GM06990 (cell line): ENCODE data around the gene LHX8.

Experiments
- DNase-seq: peaks from one replicate; pipeline ENCODE4 v3.0.0-alpha.2; 2011; ENCODE audit not compliant: insufficient read length; ENCODE audit errors: extremely low read depth
- H3K27me3 ChIP-seq: replicated peaks from 2 replicates; pipeline ENCODE4 v1.6.0; 2011; ENCODE audit warnings: low read length; ENCODE audit not compliant: control insufficient read depth, insufficient read depth
- H3K36me3 ChIP-seq: 2 replicates; pipeline ENCODE4 v1.5.1; 2011; ENCODE audit warnings: low read length; ENCODE audit not compliant: control insufficient read depth, insufficient read depth
- H3K4me3 ChIP-seq: replicated peaks from 2 replicates; pipeline ENCODE4 v1.5.1; 2011; ENCODE audit warnings: low read depth, mild to moderate bottlenecking, control low read depth, low read length
- CTCF ChIP-seq: IDR thresholded peaks from 2 replicates; pipeline ENCODE4 v1.5.1; 2011; ENCODE audit warnings: low read length, control low read depth, mild to moderate bottlenecking, inconsistent platforms; ENCODE audit not compliant: insufficient read depth, poor library complexity, severe bottlenecking

LHX8 gene

DNA sequence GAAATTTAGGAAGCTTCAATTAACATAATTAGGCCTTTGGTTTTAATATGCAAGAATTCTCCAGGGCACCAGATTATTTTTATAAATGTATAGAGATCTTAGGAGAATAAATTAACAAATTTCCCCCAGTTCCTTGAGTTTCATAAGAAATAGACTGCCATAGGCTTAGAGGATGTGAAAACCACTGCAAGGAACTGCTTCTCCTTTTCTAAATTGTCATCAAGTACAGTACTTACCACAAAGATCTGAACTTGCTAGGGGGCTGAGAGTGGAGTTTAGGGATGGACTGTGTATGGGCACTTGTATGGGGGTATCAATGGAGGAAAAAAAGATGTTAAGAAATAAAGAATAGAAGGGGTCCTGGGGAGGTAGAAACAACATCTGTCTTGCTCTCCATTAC, 31.1 kb downstream of the LHX8 start:
- H3K27me3 ChIP-seq, result no peaks in the 10 kb centered on the region
- H3K36me3 ChIP-seq, result no peaks in the 10 kb centered on the region
- no peak for TF ChIP-seq CTCF
- DNase-seq, result no peak
- H3K4me3 ChIP-seq, result no peak overlapping the region

DNA sequence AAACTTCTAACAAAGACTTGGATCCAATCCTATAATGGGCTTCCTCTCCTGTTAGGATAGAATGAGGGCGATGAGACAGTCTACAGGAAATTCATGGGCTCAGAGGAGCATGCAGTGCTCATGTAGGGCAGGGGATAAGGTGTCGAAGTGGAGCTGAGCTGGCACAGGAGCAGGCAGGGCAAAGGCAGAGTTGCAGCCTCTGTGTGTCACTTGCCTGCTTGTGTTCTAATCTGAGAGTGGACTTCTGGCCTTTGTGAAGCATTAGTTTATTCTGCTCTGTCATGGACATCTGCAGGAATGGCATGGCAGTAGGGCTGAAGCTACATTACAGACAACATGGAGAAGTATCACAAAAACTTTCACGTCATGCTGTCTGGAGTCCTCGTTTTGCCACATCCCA, 32.6 kb downstream of the LHX8 start:
- Histone ChIP-seq H3K4me3 (no peak overlapping the region), H3K27me3 (no peaks in the 10 kb centered on the region), H3K36me3 (no peaks in the 10 kb centered on the region)
- TF ChIP-seq CTCF, result no peak
- DNase-seq, result no peak

DNA sequence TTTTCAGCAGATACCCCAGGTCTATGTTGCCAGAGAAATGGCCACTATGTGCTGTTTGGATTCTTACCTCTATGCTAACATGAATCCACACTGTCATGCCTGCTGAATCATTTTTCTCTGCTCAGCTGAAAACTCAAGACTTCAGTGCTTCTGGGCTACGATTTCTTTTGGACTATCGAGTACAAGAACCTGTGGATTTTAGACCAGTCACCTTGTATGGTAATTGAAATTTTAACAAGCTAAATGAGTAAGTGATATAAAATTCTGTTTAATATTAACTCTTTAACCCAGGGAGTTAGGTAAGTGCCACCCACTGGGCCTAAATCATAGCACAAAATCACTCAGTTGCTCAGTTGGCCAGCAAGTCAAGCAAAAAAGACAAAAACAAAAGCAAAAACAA, 35.8 kb downstream of the LHX8 start:
- DNase-seq, result no peak
- no peaks in the 10 kb centered on the region for H3K36me3 ChIP-seq
- H3K27me3 ChIP-seq, result no peaks in the 10 kb centered on the region
- H3K4me3 ChIP-seq, result no peak overlapping the region
- no peak for TF ChIP-seq CTCF

GRCh38 chr1:75170981-75171380, 36.8 kb downstream of the LHX8 start:
- no peaks in the 10 kb centered on the region for H3K36me3 ChIP-seq
- H3K27me3 ChIP-seq, result no peaks in the 10 kb centered on the region
- no peak overlapping the region for H3K4me3 ChIP-seq
- TF ChIP-seq CTCF, result no peak
- no peak for DNase-seq

DNA sequence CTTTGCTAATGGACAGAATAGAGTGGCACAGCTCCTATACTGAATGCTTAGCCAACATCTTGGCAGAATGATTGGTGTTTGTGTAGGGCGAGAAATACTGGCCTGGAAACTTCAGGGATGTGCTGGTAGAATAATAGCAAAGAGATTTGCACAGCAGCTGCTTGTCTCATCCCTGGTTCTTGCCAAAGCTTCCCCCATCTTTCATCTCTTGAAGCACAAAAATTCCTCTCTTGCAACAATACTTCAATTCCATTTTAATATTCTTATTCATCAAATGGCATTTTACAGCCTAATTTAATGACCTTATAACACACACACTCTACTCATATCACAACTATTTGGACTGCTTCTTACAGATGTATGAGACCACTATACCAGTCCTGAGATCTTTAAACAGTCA, 37.7 kb downstream of the LHX8 start:
- TF ChIP-seq CTCF, result no peak
- H3K36me3 ChIP-seq, result no peaks in the 10 kb centered on the region
- H3K27me3 ChIP-seq, result no peaks in the 10 kb centered on the region
- H3K4me3 ChIP-seq, result no peak overlapping the region
- no peak for DNase-seq

- Histone ChIP-seq H3K4me3 (no peak overlapping the region), H3K36me3 (no peaks in the 10 kb centered on the region), H3K27me3 (no peaks in the 10 kb centered on the region)
- TF ChIP-seq CTCF, result no peak
- no peak for DNase-seq
These were observed 38.4 kb downstream of the LHX8 start for GRCh38 chr1:75172556-75172955.
